Measurements from ENCODE around the gene DEFB131B. TPM values are rescaled to one million over a fixed set of nuclear protein-coding genes. Genes with fewer than 3 reads are reported as not detected.
"Not testable (repeated sequence)": the region's sequence is repeated elsewhere in the genome, so short reads cannot be mapped to it uniquely, and the experiment has no call there.

Gene DEFB131B, protein sequence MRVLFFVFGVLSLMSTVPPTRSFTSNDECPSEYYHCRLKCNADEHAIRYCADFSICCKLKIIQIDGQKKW
- not detected for total RNA-seq
- polyA plus RNA-seq: not detected
- not detected for total RNA-seq

DNA sequence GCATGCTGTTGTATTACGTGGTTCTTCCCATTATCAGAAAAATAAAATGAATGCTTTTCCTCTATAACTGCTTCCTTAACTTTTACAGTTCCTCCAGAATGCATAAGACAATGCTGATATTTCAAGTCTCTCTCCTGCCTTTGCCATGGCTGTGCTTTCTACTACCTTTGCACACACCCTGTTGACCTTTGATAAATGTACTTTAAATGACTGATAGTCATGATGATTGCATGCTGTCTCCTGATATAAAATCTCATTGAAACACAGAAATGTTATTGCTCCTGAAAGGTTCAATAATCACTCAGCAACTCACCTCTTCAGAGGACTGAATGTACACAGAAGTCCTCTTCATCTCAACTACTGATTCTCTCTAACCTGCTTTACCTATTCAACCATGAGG is at the start of gene DEFB131B:
DEFB131B (plus strand) TSS at position 395 of the 400 bp plus-strand sequence; CDS start at position 395, 0 bp downstream.
- H3K27me3 Mint-ChIP-seq; H3K36me3 ChIP-seq (ENCODE audit: control insufficient read depth in 2 of 3, insufficient read depth in 3 of 3, low read length in 3 of 3); CTCF ChIA-PET; H3K4me3 Mint-ChIP-seq; H3K4me1 ChIP-seq (ENCODE audit: control insufficient read depth in 2 of 2, insufficient read depth in 2 of 2, low read length in 2 of 2); H3K9me3 ChIP-seq (ENCODE audit: control insufficient read depth in 2 of 3, low read length in 3 of 3); H3K9me3 Mint-ChIP-seq; POLR2A ChIA-PET; intact Hi-C loops (cut with micrococcal nuclease); H3K27me3 ChIP-seq (ENCODE audit: control insufficient read depth in 2 of 2, insufficient read depth in 2 of 2, low read length in 2 of 2); H3K27ac Mint-ChIP-seq; H3K4me1 Mint-ChIP-seq; ATAC-seq; H3K27ac ChIP-seq (ENCODE audit: low read depth, low read length); H3K4me3 ChIP-seq (ENCODE audit: low read length); DNase-seq: not testable (repeated sequence)
- H3K36me3 Mint-ChIP-seq: peaks cover 5 to 48% (median 24%) of the 10 kb centered on the region in 5 donors

DNA sequence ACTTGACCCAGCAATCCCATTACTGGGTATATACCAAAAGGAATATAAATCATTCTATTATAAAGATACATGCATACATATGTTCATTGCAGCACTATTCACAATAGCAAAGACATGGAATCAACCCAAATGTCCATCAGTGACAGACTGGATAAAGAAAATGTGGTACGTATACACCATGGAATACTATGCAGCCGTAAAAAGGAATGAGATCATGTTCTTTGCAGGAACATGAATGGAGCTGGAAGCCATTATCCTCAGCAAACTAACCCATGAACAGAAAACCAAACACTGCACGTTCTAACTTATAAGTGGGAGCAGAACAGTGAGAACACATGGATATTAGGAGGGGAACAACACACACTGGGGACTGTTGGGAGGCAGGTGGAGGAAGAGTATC is 49.0 kb upstream of the DEFB131B start:
- H3K9me3 ChIP-seq (ENCODE audit: control insufficient read depth in 2 of 3, low read length in 3 of 3); H3K4me3 Mint-ChIP-seq; H3K36me3 ChIP-seq (ENCODE audit: control insufficient read depth in 2 of 3, insufficient read depth in 3 of 3, low read length in 3 of 3); DNase-seq; H3K27ac ChIP-seq (ENCODE audit: low read depth, low read length); H3K27ac Mint-ChIP-seq; H3K27me3 ChIP-seq (ENCODE audit: control insufficient read depth in 2 of 2, insufficient read depth in 2 of 2, low read length in 2 of 2); H3K4me1 ChIP-seq (ENCODE audit: control insufficient read depth in 2 of 2, insufficient read depth in 2 of 2, low read length in 2 of 2); H3K4me3 ChIP-seq (ENCODE audit: low read length); H3K27me3 Mint-ChIP-seq; ATAC-seq; CTCF ChIA-PET; POLR2A ChIA-PET; intact Hi-C loops (cut with micrococcal nuclease); H3K4me1 Mint-ChIP-seq: not testable (repeated sequence)
- Mint-ChIP-seq H3K9me3 (peaks cover 0 to 16% (median 3%) of the 10 kb centered on the region in 11 donors), H3K36me3 (peaks cover 0 to 13% (median 8%) of the 10 kb centered on the region in 5 donors)

DNA sequence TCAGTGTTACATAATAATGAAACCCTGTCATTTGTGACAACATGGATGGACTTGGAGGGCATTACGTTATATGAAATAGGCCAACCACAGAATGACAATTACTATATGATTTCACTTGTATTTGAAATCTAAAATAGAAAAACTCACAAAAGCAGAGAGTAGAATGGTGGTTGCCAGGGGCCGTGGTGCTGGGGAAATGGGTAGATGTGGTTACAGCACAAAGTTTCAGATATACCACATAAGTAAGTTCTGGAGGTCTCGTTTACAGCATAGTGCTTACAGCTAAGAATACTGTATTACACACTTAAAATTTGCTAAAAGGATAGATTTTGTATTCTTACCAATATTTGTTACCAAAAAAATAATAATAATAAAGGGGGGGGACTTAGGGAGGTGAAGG is 48.6 kb upstream of the DEFB131B start:
- H3K9me3 Mint-ChIP-seq: peaks cover 0 to 16% (median 3%) of the 10 kb centered on the region in 11 donors
- intact Hi-C loops (cut with micrococcal nuclease); H3K27me3 ChIP-seq (ENCODE audit: control insufficient read depth in 2 of 2, insufficient read depth in 2 of 2, low read length in 2 of 2): not testable (repeated sequence)

DNA sequence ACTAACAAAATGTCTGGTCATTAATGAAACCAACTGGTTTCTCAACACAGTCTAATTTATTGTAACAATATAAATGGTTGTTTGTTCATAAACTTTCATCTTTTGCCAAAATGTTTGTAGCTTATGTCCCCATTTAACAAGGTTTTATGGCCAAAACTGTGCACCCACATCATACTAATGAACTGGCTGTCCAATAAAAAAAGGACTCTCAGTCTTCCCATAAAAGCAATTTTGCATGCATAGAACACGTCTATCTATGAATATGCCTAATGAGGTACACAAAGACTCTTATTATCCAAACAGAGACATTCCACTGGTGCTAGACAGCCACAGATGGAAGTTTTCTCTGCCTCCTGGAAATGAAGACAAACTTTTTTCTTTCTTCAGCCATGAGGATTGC is 45.4 kb upstream of the DEFB131B start, which contains the start of gene DEFB108B:
DEFB108B (plus strand) TSS at position 390 of the 400 bp plus-strand sequence; CDS start at position 390, 0 bp downstream.
- H3K27me3 Mint-ChIP-seq; H3K27me3 ChIP-seq (ENCODE audit: control insufficient read depth in 2 of 2, insufficient read depth in 2 of 2, low read length in 2 of 2); H3K36me3 Mint-ChIP-seq; H3K27ac Mint-ChIP-seq; POLR2A ChIA-PET; ATAC-seq; H3K4me3 ChIP-seq (ENCODE audit: low read length); H3K4me1 Mint-ChIP-seq; H3K4me3 Mint-ChIP-seq; DNase-seq; intact Hi-C loops (cut with micrococcal nuclease); H3K27ac ChIP-seq (ENCODE audit: low read depth, low read length); H3K4me1 ChIP-seq (ENCODE audit: control insufficient read depth in 2 of 2, insufficient read depth in 2 of 2, low read length in 2 of 2); H3K9me3 ChIP-seq (ENCODE audit: control insufficient read depth in 2 of 3, low read length in 3 of 3); H3K36me3 ChIP-seq (ENCODE audit: control insufficient read depth in 2 of 3, insufficient read depth in 3 of 3, low read length in 3 of 3); CTCF ChIA-PET: not testable (repeated sequence)
- H3K9me3 Mint-ChIP-seq: peaks cover 0 to 16% (median 3%) of the 10 kb centered on the region in 11 donors

More for the DNA sequence above, 48.6 kb upstream of the DEFB131B start:
- CTCF ChIA-PET; H3K27ac ChIP-seq (ENCODE audit: low read depth, low read length); H3K27ac Mint-ChIP-seq; H3K4me3 Mint-ChIP-seq; DNase-seq; H3K36me3 ChIP-seq (ENCODE audit: control insufficient read depth in 2 of 3, insufficient read depth in 3 of 3, low read length in 3 of 3); H3K27me3 Mint-ChIP-seq; POLR2A ChIA-PET; H3K4me3 ChIP-seq (ENCODE audit: low read length); H3K9me3 ChIP-seq (ENCODE audit: control insufficient read depth in 2 of 3, low read length in 3 of 3); H3K4me1 ChIP-seq (ENCODE audit: control insufficient read depth in 2 of 2, insufficient read depth in 2 of 2, low read length in 2 of 2); ATAC-seq; H3K4me1 Mint-ChIP-seq: not testable (repeated sequence)
- H3K36me3 Mint-ChIP-seq: peaks cover 0 to 13% (median 8%) of the 10 kb centered on the region in 5 donors

DNA sequence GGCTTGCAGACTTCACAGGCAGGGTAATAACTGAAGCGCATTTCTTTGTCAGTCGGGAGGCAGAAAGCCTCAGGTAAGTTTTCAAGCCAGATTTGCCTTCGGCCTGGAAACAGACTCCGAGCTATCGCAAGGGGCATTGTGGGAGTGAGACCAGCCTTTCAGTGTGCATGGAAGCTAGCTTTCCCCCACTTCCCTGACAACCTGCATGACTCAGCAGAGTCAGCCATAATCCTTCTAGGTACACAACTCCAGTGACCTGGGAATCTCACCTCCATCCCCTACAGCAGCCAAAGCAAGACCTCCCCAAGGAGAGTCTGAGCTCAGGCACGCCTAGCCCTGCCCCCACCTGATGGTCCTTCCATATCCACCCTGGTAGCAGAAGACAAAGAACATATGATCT is 35.5 kb upstream of the DEFB131B start:
- POLR2A ChIA-PET; H3K27ac ChIP-seq (ENCODE audit: low read depth, low read length); CTCF ChIA-PET; ATAC-seq; H3K4me1 ChIP-seq (ENCODE audit: control insufficient read depth in 2 of 2, insufficient read depth in 2 of 2, low read length in 2 of 2); H3K36me3 Mint-ChIP-seq; H3K27me3 ChIP-seq (ENCODE audit: control insufficient read depth in 2 of 2, insufficient read depth in 2 of 2, low read length in 2 of 2); H3K4me3 ChIP-seq (ENCODE audit: low read length); H3K4me3 Mint-ChIP-seq; intact Hi-C loops (cut with micrococcal nuclease); H3K27ac Mint-ChIP-seq; DNase-seq; H3K4me1 Mint-ChIP-seq; H3K36me3 ChIP-seq (ENCODE audit: control insufficient read depth in 2 of 3, insufficient read depth in 3 of 3, low read length in 3 of 3); H3K9me3 ChIP-seq (ENCODE audit: control insufficient read depth in 2 of 3, low read length in 3 of 3): not testable (repeated sequence)
- Mint-ChIP-seq H3K9me3 (peaks cover 0 to 10% (median 3%) of the 10 kb centered on the region in 11 donors), H3K27me3 (peaks cover 0 to 18% (median 0%) of the 10 kb centered on the region in 5 donors)

DNA sequence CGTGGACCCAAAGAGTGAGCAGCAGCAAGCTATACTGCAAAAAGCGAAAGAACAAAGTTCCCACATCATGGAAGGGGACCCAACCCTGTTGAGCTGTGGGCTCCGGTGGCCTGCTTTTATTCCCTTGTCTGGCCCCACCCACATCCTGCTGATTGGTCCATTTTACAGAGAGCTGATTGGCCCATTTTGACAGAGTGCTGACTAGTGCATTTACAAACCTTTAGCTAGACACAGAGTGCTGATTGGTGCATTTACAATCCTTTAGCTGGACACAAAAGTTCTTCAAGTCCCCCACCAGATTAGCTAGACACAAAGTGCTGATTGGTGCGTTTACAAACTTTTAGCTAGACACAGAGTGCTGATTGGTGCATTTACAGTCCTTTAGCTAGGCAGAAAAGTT is 34.9 kb upstream of the DEFB131B start:
- H3K4me3 Mint-ChIP-seq; ATAC-seq; H3K9me3 ChIP-seq (ENCODE audit: control insufficient read depth in 2 of 3, low read length in 3 of 3); H3K27ac ChIP-seq (ENCODE audit: low read depth, low read length); DNase-seq; H3K27me3 ChIP-seq (ENCODE audit: control insufficient read depth in 2 of 2, insufficient read depth in 2 of 2, low read length in 2 of 2); POLR2A ChIA-PET; H3K4me1 ChIP-seq (ENCODE audit: control insufficient read depth in 2 of 2, insufficient read depth in 2 of 2, low read length in 2 of 2); H3K27ac Mint-ChIP-seq; CTCF ChIA-PET; H3K4me1 Mint-ChIP-seq; intact Hi-C loops (cut with micrococcal nuclease); H3K36me3 ChIP-seq (ENCODE audit: control insufficient read depth in 2 of 3, insufficient read depth in 3 of 3, low read length in 3 of 3); H3K4me3 ChIP-seq (ENCODE audit: low read length); H3K36me3 Mint-ChIP-seq: not testable (repeated sequence)
- H3K9me3 Mint-ChIP-seq: peaks cover 2 to 17% (median 6%) of the 10 kb centered on the region in 11 donors
- peaks cover 0 to 19% (median 0%) of the 10 kb centered on the region in 5 donors for H3K27me3 Mint-ChIP-seq

DNA sequence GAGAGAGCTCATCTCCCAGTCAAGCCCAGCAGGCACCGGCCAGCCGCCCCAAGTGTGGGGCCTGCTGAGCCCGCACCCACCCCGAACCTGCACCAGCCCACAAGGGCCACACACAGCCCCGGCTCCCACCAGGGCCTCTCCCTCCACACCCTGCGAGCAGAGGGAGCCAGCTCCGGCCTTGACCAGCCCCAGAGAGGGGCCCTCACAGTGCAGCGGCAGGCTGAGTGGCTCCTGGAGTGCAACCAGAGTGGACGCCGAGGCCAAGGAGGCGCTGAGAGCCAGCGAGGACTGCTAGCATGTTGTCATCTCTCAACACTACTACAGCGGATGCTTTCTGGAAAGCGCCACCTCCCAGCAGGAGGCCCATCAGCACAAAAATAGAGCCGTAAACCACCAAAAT is 34.4 kb upstream of the DEFB131B start:
- H3K4me3 ChIP-seq (ENCODE audit: low read length): no peak overlapping the region
- H3K4me1 ChIP-seq (ENCODE audit: control insufficient read depth in 2 of 2, insufficient read depth in 2 of 2, low read length in 2 of 2): no peaks in the 10 kb centered on the region
- CTCF ChIA-PET: no interaction called here
- POLR2A ChIA-PET: no interaction called here
- H3K27ac ChIP-seq (ENCODE audit: low read depth, low read length): no peak overlapping the region
- H3K27me3 Mint-ChIP-seq: peaks cover 0 to 22% (median 0%) of the 10 kb centered on the region in 5 donors
- H3K4me3 Mint-ChIP-seq: no peak overlapping the region
- intact Hi-C loops (cut with micrococcal nuclease): no loop called here
- H3K36me3 Mint-ChIP-seq: peaks cover 0 to 9% (median under 1%) of the 10 kb centered on the region in 5 donors
- H3K36me3 ChIP-seq (ENCODE audit: control insufficient read depth in 2 of 3, insufficient read depth in 3 of 3, low read length in 3 of 3): no peaks in the 10 kb centered on the region
- ATAC-seq (no peak), DNase-seq (no peak)
- no peak overlapping the region for H3K27ac Mint-ChIP-seq
- no peaks in the 10 kb centered on the region for H3K9me3 ChIP-seq (ENCODE audit: control insufficient read depth in 2 of 3, low read length in 3 of 3)
- H3K4me1 Mint-ChIP-seq: no peaks in the 10 kb centered on the region
- no peaks in the 10 kb centered on the region for H3K27me3 ChIP-seq (ENCODE audit: control insufficient read depth in 2 of 2, insufficient read depth in 2 of 2, low read length in 2 of 2)
- H3K9me3 Mint-ChIP-seq: peaks cover 2 to 20% (median 8%) of the 10 kb centered on the region in 11 donors

Measured in naive thymus-derived CD4-positive, alpha-beta T cell (primary cell).